Measurements from ENCODE around the gene HSD17B8.
A peak's percentile ranks its signal among the peaks of the same experiment; 100 is the strongest.

The HSD17B8 gene

GRCh38 chr6:33192671-33193602 lies 11.5 kb upstream of the HSD17B8 start:
- no peak for DNase-seq

- DNase-seq = no peak
These were observed 10.8 kb upstream of the HSD17B8 start for GRCh38 chr6:33193619-33194018.

DNA sequence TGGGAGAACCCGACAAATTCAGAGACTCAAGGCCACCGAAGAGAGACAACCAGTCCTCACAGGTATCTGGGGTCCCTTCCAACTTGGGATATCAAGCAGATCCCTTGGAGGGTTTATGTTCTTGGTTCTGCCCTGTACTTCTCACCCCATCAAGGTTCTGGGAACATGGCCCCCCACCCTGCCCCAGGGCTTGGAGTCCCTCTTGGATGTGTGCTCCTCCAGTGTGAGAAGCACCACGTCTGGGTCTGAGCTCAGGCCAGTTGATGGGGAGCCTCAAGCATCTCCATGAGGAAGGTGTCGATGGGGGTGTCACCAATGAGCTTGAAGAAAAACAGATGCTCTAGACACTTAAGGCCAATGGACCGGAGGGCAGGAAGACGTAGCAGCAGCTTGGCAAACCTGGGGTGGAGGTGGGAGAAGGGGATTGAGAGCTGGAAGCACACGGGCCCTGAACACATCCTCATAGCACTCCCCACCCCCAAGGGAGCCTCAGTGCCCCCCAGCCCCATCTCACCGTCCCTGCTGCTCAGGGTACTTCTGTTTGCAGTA lies 9.9 kb upstream of the HSD17B8 start:
- no peak for DNase-seq

DNA sequence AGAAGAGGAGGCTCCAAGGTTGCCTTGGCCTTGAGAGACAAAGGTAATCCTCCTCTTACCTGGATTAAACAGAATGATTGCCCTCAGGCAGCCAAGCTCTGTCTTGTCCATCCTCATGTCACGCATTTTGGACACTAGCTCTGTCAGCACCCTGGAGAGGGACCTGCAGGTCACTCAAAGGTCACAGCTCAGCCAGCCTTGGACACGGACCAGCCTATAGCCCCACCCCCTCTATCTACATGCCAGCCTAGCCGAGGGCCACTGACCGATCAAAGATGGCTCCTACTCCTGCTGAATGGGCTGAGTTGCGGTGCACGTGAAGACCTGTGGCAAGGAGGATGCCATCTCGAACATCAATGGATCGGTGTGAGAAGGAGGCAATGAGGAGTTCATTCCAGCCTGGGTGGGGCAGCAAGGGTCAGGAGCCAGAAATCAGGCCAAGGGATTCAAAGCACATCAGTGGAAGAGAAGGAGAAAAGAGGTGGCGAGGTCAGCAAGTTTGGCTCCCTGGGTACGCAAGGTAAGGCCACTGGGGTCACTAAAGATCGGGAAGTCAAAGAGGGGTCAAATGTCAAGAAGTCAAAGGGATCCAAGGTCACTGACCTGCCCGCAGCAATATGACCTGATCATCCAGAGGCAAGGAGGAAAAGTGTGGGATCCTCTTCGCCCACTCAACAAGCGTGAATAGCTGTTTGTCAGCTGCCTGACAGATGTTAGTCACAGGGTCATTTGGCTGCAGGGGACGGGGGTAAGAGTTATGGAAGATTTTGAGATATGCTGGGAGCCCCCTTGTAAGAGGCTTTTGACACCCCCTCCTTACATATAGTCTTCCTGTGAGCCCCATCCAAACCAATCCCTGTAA lies 8.9 kb upstream of the HSD17B8 start:
- no peak for DNase-seq

DNA sequence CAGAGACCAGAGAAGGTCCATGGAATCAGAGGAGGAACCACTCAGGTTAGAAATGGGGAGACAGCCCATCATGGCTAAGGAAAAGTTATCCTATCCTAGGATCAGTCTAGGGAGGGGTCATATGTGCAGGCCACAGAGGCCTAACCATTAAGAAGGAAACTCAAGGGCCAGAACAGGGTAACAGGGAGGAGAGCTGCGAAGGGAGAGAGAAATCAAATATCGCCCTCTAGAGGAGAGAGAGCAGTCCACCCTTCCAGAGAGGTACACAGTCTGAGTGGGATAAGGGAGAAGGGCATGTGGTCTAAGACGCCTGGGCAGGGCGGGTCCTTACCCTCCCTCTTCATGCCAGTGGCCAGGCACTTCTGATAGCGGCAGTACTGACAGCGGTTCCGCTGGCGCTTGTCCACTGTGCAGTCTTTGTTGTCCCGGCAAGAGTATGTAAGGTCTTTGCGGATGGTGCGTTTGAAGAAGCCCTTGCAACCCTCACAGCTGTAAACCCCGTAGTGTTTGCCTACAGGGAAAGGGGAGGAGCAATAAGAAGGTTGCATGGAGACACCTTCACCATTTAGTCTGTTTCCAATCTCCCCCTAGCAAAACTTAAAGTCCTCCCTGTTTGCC lies 6.9 kb upstream of the HSD17B8 start:
- DNase-seq = peak; percentile 92

DNA sequence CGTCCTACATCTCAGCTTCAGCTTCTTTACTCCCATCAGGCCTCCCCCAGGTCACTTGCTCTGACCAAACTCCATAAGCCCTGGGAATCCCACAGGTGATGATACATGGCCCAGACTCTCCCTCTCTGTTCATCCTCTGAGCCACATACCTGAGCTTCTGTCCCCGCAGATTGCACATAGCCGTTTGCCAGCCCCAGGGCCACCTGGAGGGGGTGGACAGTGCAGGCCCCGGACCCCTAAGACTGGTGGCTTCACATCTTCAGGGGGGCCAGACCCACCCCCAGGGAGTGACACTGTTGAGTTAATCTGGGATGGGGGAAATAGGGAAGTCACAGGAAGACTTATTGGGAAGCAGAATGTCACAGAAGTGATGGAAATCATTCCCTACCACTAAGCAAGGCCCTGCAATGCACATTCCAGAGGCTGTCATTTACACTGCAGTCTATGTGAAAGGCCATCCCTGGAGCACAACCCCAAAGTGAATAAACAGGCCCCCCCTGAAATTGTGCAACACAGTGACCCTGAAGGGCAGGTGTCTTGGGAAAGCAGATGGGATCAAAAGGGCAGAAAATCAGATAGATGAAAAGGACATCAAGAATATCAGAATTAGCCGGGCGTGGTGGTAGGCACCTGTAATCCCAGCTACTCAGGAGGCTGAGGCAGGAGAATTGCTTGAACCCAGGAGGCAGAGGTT lies 6.1 kb upstream of the HSD17B8 start:
- DNase-seq = no peak

DNA sequence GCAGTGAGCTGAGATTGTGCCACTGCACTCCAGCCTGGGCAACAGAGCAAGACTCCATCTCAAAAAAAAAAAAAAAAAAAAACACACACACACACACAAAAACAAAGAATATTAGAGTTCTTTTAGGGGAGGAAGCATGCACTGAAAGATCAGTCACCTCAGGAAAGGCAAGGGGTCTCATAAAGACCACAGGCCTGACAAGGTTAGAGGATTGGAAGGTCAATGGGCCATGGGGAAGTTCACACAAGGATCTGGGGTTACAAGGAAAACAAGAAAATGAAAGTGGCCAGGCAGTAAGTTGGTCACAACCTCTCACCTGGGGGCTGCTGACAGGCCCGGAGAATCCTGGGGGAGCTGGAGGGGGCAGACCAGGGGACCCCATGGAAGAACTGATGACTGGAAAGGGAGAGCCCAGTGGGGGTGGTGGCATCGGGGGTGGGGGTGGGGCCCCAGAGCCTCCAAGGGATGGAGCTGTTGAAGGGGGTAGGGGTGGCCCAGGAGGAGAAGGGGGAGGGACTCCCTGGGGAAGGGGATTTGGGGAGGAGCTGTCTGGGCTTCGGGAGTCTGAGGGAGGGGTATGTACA lies 5.5 kb upstream of the HSD17B8 start:
- no peak for DNase-seq

GRCh38 chr6:33199687-33200218 lies 4.7 kb upstream of the HSD17B8 start:
- peak; percentile 87 for DNase-seq

GRCh38 chr6:33200219-33201146 lies 4.0 kb upstream of the HSD17B8 start, which contains the start of the genes RXRB and SLC39A7:
Gene RXRB (minus strand): TSS chr6:33200665. CDS start chr6:33200476, 189 bp downstream.
Gene SLC39A7 (plus strand): TSS chr6:33200867. CDS start chr6:33201246, 379 bp downstream.
- peak; percentile 99 for DNase-seq

- no peak for DNase-seq
These were observed 3.3 kb upstream of the HSD17B8 start for GRCh38 chr6:33201147-33201545.

DNA sequence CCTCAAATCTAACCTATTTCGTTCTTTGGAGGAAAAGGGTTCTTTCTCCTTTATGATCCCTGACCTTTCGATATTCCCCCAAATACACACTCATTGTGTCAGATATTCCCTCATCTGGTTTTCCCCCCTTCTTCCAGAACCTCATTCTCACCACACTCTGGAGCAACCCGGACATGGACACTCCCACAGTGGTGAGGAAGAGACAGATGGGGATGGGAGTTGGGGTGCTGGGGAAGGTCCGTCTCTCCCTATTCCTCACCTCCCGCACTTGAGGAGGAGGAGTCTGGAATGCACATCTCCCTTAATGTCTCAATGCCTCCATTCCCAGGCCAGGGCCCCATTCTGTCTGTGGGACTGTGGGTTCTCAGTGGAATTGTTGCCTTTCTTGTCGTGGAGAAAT lies 2.5 kb upstream of the HSD17B8 start:
- no peak for DNase-seq

GRCh38 chr6:33202799-33203198 lies 1.7 kb upstream of the HSD17B8 start:
- DNase-seq = no peak

- no peak for DNase-seq
These were observed 851 bp upstream of the HSD17B8 start for GRCh38 chr6:33203443-33204164.

GRCh38 chr6:33204165-33204414 lies 365 bp upstream of the HSD17B8 start:
- DNase-seq = no peak

- peak; percentile 39 for DNase-seq
These were observed 954 bp downstream of the HSD17B8 start for GRCh38 chr6:33205191-33206026.

DNA sequence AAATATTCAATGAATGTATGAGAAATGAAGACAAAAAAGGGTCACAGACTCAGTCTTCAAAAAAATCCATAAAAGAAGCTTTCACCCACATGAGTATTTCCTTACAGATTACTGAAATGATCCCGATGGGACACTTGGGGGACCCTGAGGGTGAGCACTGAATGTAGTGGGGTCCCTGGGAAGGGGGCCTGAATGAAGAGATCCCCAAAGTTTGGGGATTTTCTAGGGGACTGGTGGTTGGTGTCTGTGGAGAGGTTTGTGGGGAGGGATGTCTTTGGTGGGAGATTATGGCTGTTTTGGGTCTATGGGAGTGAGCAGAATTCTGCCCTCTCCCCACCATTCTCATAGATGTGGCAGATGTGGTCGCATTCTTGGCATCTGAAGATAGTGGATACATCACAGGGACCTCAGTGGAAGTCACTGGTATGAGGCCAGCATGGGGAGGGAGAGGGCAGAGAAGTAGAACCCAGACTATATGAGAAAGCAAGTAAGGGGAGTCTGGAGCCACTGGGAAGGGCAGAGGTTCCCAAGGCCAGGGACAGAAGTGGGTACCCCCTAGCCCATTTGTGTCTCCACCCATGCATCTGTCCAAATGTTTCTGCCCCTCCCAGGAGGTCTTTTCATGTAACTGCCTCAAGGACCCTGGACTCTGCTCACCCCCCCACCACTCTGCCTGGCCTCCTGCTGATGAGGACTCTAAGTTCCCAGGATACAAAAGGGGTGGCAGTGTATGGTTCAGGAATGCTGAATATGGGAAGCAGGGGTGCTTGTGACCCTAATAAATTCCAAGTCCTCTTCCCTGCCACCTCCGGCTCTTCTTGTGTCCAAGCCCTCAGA lies 1.8 kb downstream of the HSD17B8 start:
- DNase-seq = no peak

GRCh38 chr6:33206864-33207551 lies 2.6 kb downstream of the HSD17B8 start:
- no peak for DNase-seq

Measured in hematopoietic multipotent progenitor cell treated with erythropoietin and hydrocortisone succinate and interleukin-3 and kit ligand, for 8 days (in vitro differentiated cells).